K562 (cell line): ENCODE data around the gene HSD17B8. TPM values are rescaled to one million over a fixed set of nuclear protein-coding genes. Genes with fewer than 3 reads are reported as not detected.

ENCODE experiments used
- ATAC-seq: fragments of 200-7000 bp; cut with Tn5 transposase; 3 replicates; pipeline ENCODE4 v1.9.1; 2020; ENCODE audit warnings: moderate library complexity
- BruUV-seq: library from RNA; stranded (reverse); fragments of 400-500 nt; replicated peaks from 2 replicates; lab custom pipeline; 2021; lab: Mats Ljungman, UMichigan
- CTCF ChIA-PET: fragments of 300-600 bp; formaldehyde crosslinking; extraction: SDS; loops from one replicate; lab custom pipeline; 2021; ENCODE audit warnings: low intra/inter-chr PET ratio; lab: Yijun Ruan, JAX
- POLR2A ChIA-PET: fragments of 300-600, 350-650 bp; sonication (Branson Sonifier 250); formaldehyde crosslinking; extraction: SDS; loops from one replicate; lab custom pipeline; 2021; ENCODE audit warnings: antibody characterized with exemption, inconsistent platforms; lab: Yijun Ruan, JAX
- DNase-seq, 4 experiments: peaks; one replicate each; pipeline versions ENCODE4 v3.0.0 to v3.0.0-alpha.2; 2011 to 2018; ENCODE audit warnings: low spot score in 3 of 4, mixed read lengths in 3 of 4; ENCODE audit errors: extremely low read depth in 1 of 4
- FAIRE-seq: peaks from 2 replicates; lab custom pipeline; 2011; peaks lifted over from hg19 to GRCh38; lab: Jason Lieb, UNC
- H2AFZ ChIP-seq: 2 replicates; pipeline ENCODE4 v1.6.0; 2011; ENCODE audit warnings: low read depth, low read length, control low read depth, inconsistent platforms
- H3K27ac ChIP-seq: fragments of 200-600 bp; 3 replicates; pipeline ENCODE4 v1.8.0; 2011; ENCODE audit warnings: low read depth, mild to moderate bottlenecking, control low read depth, inconsistent platforms, low read length, moderate library complexity, mixed read lengths; ENCODE audit errors: extremely low read depth
- H3K27me3 ChIP-seq, 2 experiments: fragments of 300-600 bp in 1 of 2; 2 replicates in 1 of 2; 3 replicates in 1 of 2; pipeline versions ENCODE4 v1.6.0 to v1.8.0; 2011; ENCODE audit warnings: inconsistent platforms in 2 of 2, low read length in 2 of 2, mild to moderate bottlenecking in 1 of 2, mixed read lengths in 1 of 2, moderate library complexity in 1 of 2; ENCODE audit not compliant: control insufficient read depth in 2 of 2, insufficient read depth in 2 of 2
- H3K36me3 ChIP-seq: fragments of 300-600 bp; 3 replicates; pipeline ENCODE4 v1.8.0; 2011; ENCODE audit warnings: mild to moderate bottlenecking, low read length, inconsistent platforms; ENCODE audit not compliant: control insufficient read depth, insufficient read depth
- H3K4me1 ChIP-seq, 2 experiments: fragments of 200-600 bp in 1 of 2; replicated peaks in 1 of 2; 2 replicates in 1 of 2; 3 replicates in 1 of 2; pipeline versions ENCODE4 v1.5.1 to v1.8.0; 2011; ENCODE audit warnings: inconsistent platforms in 2 of 2, low read length in 2 of 2, mild to moderate bottlenecking in 1 of 2, mixed read lengths in 1 of 2, moderate library complexity in 1 of 2; ENCODE audit not compliant: control insufficient read depth in 2 of 2, insufficient read depth in 2 of 2
- H3K4me2 ChIP-seq: 2 replicates; pipeline ENCODE4 v1.6.1; 2011; ENCODE audit warnings: low read length, control low read depth, inconsistent platforms, mixed read lengths; ENCODE audit not compliant: insufficient read depth
- H3K4me3 ChIP-seq: fragments of 200-600 bp; sonication (generic), shearing (Covaris generic); 2 replicates; pipeline ENCODE4 v1.5.1; 2016; ENCODE audit warnings: control low read depth, inconsistent platforms
- H3K79me2 ChIP-seq: fragments of 200-600 bp; 3 replicates; pipeline ENCODE4 v1.8.0; 2011; ENCODE audit warnings: low read length, inconsistent platforms; ENCODE audit not compliant: control insufficient read depth, insufficient read depth
- H3K9ac ChIP-seq, 2 experiments: 2 replicates each; pipeline versions ENCODE4 v1.6.0 to v1.6.1; 2011; ENCODE audit warnings: low read depth in 2 of 2, low read length in 2 of 2, control low read depth in 1 of 2, inconsistent platforms in 1 of 2, mild to moderate bottlenecking in 1 of 2, mixed read lengths in 1 of 2; ENCODE audit not compliant: insufficient read depth in 1 of 2
- H3K9me1 ChIP-seq: one replicate; pipeline ENCODE4 v1.6.0; 2011; ENCODE audit warnings: inconsistent platforms, mild to moderate bottlenecking, low read length, moderate library complexity; ENCODE audit not compliant: control insufficient read depth, insufficient read depth
- H3K9me3 ChIP-seq: replicated peaks from 2 replicates; pipeline ENCODE4 v1.5.1; 2011; ENCODE audit warnings: low read depth, low read length, inconsistent platforms; ENCODE audit not compliant: control insufficient read depth, insufficient read depth
- H4K20me1 ChIP-seq: replicated peaks from 2 replicates; pipeline ENCODE4 v1.6.1; 2011; ENCODE audit warnings: low read length, inconsistent platforms, mixed read lengths; ENCODE audit not compliant: control insufficient read depth, insufficient read depth
- BRD9 ChIP-seq: fragments of 450-650 bp; IDR thresholded peaks from 2 replicates; pipeline ENCODE4 v1.6.1; 2018; ENCODE audit warnings: low read depth; ENCODE audit not compliant: partially characterized antibody
- FOXP4 ChIP-seq: sonication (generic); formaldehyde crosslinking; IDR thresholded peaks from 2 replicates; pipeline ENCODE4 v1.8.0; 2022; ENCODE audit warnings: mild to moderate bottlenecking, missing genetic modification reagents, borderline replicate concordance
- PBX2 ChIP-seq, 2 experiments: IDR thresholded peaks in 1 of 2; conservative IDR thresholded peaks in 1 of 2; 2 replicates each; pipeline ENCODE4 v1.6.1; 2016; ENCODE audit warnings: low read depth in 2 of 2, mild to moderate bottlenecking in 1 of 2, missing compliant biosample characterization in 1 of 2, missing genetic modification characterization in 1 of 2, moderate library complexity in 1 of 2
- PHB2 ChIP-seq: fragments of 450-650 bp; IDR thresholded peaks from 2 replicates; pipeline ENCODE4 v1.6.1; 2017; ENCODE audit warnings: low read depth
- TRIM24 ChIP-seq, 2 experiments: fragments of 450-650 bp; IDR thresholded peaks; 2 replicates each; pipeline ENCODE4 v1.6.1; 2016
- TRIM25 ChIP-seq: fragments of 450-650 bp; IDR thresholded peaks from 2 replicates; pipeline ENCODE4 v1.7.0; 2016; ENCODE audit warnings: borderline replicate concordance
- WGBS: fragments of 100-300 bp; shearing (Covaris generic); methylation state at CpG from one replicate; pipeline ENCODE4 v1.1.6; 2016; ENCODE audit warnings: low coverage, mixed read lengths; ENCODE audit not compliant: insufficient coverage; ENCODE audit errors: missing lambda C conversion rate; 5-methylcytosine and 5-hydroxymethylcytosine counted together
- in situ Hi-C: fragments of 300-500 bp; cut with MboI; formaldehyde crosslinking; loops from 4 replicates; pipeline ENCODE4 v1.15.0; 2018; ENCODE audit warnings: inconsistent platforms, mixed read lengths
- intact Hi-C: fragments of 100-400 bp; cut with micrococcal nuclease; formaldehyde crosslinking; loops from 2 replicates; pipeline ENCODE4 v1.14.2; 2022
- polyA plus RNA-seq, 8 experiments: library from polyadenylated mRNA; depleted of rRNA in 4 of 8; stranded (reverse) in 5 of 8; unstranded in 3 of 8; fragments of >200 nt; fragmentation: Nextera tagmentation in 2 of 8; fragmentation: Illumina TruSeq in 1 of 8; extraction: Ambion mirVana in 2 of 8; extraction: Trizol in 1 of 8; gene quantifications; 2 replicates each; pipeline versions ENCODE4 v1.2.1 to v1.2.3, GENCODE V29; 2011 to 2014; ENCODE audit warnings: inconsistent platforms in 1 of 8, missing spikeins in 1 of 8
- total RNA-seq, 7 experiments: library from RNA; depleted of rRNA in 6 of 7; stranded (reverse); fragments of >200 nt in 6 of 7; fragmentation: Illumina TruSeq in 2 of 7; extraction: Trizol in 2 of 7; gene quantifications; 2 replicates each; pipeline versions ENCODE4 v1.2.1 to v1.2.3, GENCODE V29; 2011 to 2021; ENCODE audit warnings: low replicate concordance in 1 of 7

HSD17B8 gene
- total and polyA plus RNA-seq, 9 of the 15 experiments (the other 6 are each of a cell fraction or from before 2014, with no cell fraction given), result 3.7 to 35.2 (median 14.2) TPM

GRCh38 chr6:33237741-33238140 is 33.3 kb downstream of the HSD17B8 start:
- CTCF ChIA-PET, result no interaction called here

More at GRCh38 chr6:33237741-33238140, 33.3 kb downstream of the HSD17B8 start:
- POLR2A ChIA-PET, result interaction anchor here (0.6 to 7.1 kb wide), 3 partner anchors 11 to 1081 kb away, joined by 3 to 57 read pairs (median 3); partner anchors contain the start of genes RPS18 and VPS52
- FAIRE-seq (no peak), DNase-seq (no peak), ATAC-seq (no peak)
- no peak overlapping the region for H2AFZ ChIP-seq
- no TSS peak for BruUV-seq
- 0 out of 2 replicates have a peak, but pooled peaks cover 3% of the 10 kb centered on the region for H4K20me1 ChIP-seq
- 0% methylated on average over 2 of the region's 2 CpGs for WGBS
- no peak overlapping the region for H3K27ac ChIP-seq
- H3K36me3 ChIP-seq, result no peaks in the 10 kb centered on the region
- peaks cover 57 to 72% of the 10 kb centered on the region in 2 experiments for H3K27me3 ChIP-seq
- in situ Hi-C loops (no loop called here), intact Hi-C loops (no loop called here)
- H3K4me2 ChIP-seq, result no peak overlapping the region
- H3K9ac ChIP-seq, result no peak overlapping the region
- no peaks in the 10 kb centered on the region for H3K4me1 ChIP-seq
- H3K9me3 ChIP-seq, result no peaks in the 10 kb centered on the region
- H3K4me3 ChIP-seq, result no peak overlapping the region
- H3K9me1 ChIP-seq, result no peaks in the 10 kb centered on the region
- no peaks in the 10 kb centered on the region for H3K79me2 ChIP-seq
- no peak for TF ChIP-seq TRIM25
- TF ChIP-seq FOXP4 (CRISPR knock-in tag), result no peak
- no peak for TF ChIP-seq TRIM24 (IDR thresholded peaks at IDR 0.05)
- no peak for TF ChIP-seq PBX2 (CRISPR knock-in tag; IDR thresholded peaks at IDR 0.05; ENCODE audit: low read depth)
- TF ChIP-seq PBX2 (tag; conservative IDR thresholded peaks at IDR 0.05; ENCODE audit: low read depth), result 0 out of 2 replicates have a peak, but pooled peaks have one; percentile 20
- TF ChIP-seq PHB2, result no peak
- TF ChIP-seq BRD9, result no peak
